Sigmoid colon (tissue), 7 donors: Measurements from ENCODE around the gene OPN4. TPM values are rescaled to one million over a fixed set of nuclear protein-coding genes. Genes with fewer than 3 reads are reported as not detected.

Experiments
- DNase-seq: peaks from one replicate; pipeline ENCODE4 v3.0.0-alpha.2; 2019
- H3K27ac ChIP-seq, 4 donors: fragments of 200-600 bp; sonication (generic); one replicate each; pipeline ENCODE4 v1.5.1; 2016 to 2019; ENCODE audit warnings: mild to moderate bottlenecking in 1 of 4
- H3K27me3 ChIP-seq, 3 donors: fragments of 200-600 bp; sonication (generic); one replicate each; pipeline ENCODE4 v1.5.1; 2019; ENCODE audit warnings: mild to moderate bottlenecking in 1 of 3
- H3K36me3 ChIP-seq, 4 donors: fragments of 200-600 bp; sonication (generic); one replicate each; pipeline ENCODE4 v1.5.1; 2016 to 2019
- H3K4me1 ChIP-seq, 4 donors: fragments of 200-600 bp; sonication (generic); one replicate each; pipeline ENCODE4 v1.5.1; 2017 to 2019
- H3K4me3 ChIP-seq, 4 donors: fragments of 200-600 bp; sonication (generic); one replicate each; pipeline ENCODE4 v1.5.1; 2017 to 2019; ENCODE audit warnings: mild to moderate bottlenecking in 2 of 4, moderate library complexity in 1 of 4
- H3K9me3 ChIP-seq, 4 donors: fragments of 200-600 bp in 3 of 4; sonication (generic) in 3 of 4; one replicate each; pipeline versions ENCODE4 v1.5.1 to v1.6.1; 2013 to 2019
- EP300 ChIP-seq, 4 donors: sonication (generic); formaldehyde crosslinking; IDR thresholded peaks; one replicate each; pipeline ENCODE4 v1.6.1; 2017; ENCODE audit warnings: antibody characterized with exemption in 4 of 4
- POLR2A ChIP-seq, 2 donors: fragments of 450-650 bp; IDR thresholded peaks; one replicate each; pipeline ENCODE4 v1.6.1; 2016; ENCODE audit warnings: antibody characterized with exemption in 2 of 2, mild to moderate bottlenecking in 2 of 2, moderate library complexity in 2 of 2
- POLR2AphosphoS5 ChIP-seq, 4 donors: sonication (generic); formaldehyde crosslinking; IDR thresholded peaks; one replicate each; pipeline ENCODE4 v1.6.1; 2017; ENCODE audit warnings: antibody characterized with exemption in 4 of 4
- WGBS, 2 donors: extraction: QIAGEN DNeasy Blood & Tissue Kit; methylation state at CpG; one replicate each; pipeline ENCODE4 v1.1.7; 2013; 5-methylcytosine and 5-hydroxymethylcytosine counted together
- intact Hi-C: fragments of 100-400 bp; cut with DNase I; formaldehyde crosslinking; loops from one replicate; pipeline ENCODE4 v1.15.1; 2023
- polyA plus RNA-seq, 3 donors: library from polyadenylated mRNA; stranded (reverse); fragments of 200-250 nt; gene quantifications; one replicate each; pipeline ENCODE4 v1.2.3, GENCODE V29; 2013
- total RNA-seq, 4 donors: library from RNA; depleted of rRNA; stranded (reverse); fragments of >200 nt; gene quantifications; one replicate each; pipeline ENCODE4 v1.1.0, GENCODE V29; 2016
- TF ChIP-seq, protein P1 (sequence below), 4 experiments: fragments of 450-650 bp in 3 of 4; fragments of 200-600 bp in 1 of 4; IDR thresholded peaks; one replicate each; pipeline ENCODE4 v1.5.1; 2016 to 2019; ENCODE audit warnings: antibody characterized with exemption in 4 of 4, mild to moderate bottlenecking in 3 of 4, moderate library complexity in 2 of 4
- donor health status: healthy with polysubstance abuse.
- donor health status: Bipolar disorder and iron deficiency.
- donor health status: healthy.

The OPN4 gene
- total and polyA plus RNA-seq, 7 donors: 0.04 TPM; not detected in 6

DNA sequence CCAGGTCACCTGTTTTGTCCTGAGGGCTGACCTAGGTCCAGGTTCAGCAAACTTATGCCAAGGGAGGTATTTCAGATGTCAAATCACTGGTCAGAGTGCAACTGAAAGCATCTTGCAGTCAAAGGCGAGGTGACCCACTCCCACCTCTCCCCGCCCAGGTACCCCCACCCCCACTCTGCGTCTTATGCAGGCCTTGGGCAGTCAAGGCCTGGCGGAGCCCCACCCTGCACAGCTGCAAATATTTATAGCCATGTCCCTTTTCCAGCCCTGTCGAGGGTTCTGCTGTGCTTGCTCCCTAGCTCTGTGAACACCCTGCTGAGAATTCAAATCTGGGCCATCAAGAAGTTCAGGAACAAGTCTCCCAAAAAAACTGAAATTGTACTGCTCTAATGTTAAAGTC is 61.5 kb downstream of the OPN4 start:
- peak; percentile 27 for DNase-seq
- H3K9me3 ChIP-seq: no peaks in the 10 kb centered on the region
- TF ChIP-seq EP300 (IDR thresholded peaks at IDR 0.05): no peak
- TF ChIP-seq, protein P1, sequence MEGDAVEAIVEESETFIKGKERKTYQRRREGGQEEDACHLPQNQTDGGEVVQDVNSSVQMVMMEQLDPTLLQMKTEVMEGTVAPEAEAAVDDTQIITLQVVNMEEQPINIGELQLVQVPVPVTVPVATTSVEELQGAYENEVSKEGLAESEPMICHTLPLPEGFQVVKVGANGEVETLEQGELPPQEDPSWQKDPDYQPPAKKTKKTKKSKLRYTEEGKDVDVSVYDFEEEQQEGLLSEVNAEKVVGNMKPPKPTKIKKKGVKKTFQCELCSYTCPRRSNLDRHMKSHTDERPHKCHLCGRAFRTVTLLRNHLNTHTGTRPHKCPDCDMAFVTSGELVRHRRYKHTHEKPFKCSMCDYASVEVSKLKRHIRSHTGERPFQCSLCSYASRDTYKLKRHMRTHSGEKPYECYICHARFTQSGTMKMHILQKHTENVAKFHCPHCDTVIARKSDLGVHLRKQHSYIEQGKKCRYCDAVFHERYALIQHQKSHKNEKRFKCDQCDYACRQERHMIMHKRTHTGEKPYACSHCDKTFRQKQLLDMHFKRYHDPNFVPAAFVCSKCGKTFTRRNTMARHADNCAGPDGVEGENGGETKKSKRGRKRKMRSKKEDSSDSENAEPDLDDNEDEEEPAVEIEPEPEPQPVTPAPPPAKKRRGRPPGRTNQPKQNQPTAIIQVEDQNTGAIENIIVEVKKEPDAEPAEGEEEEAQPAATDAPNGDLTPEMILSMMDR (IDR thresholded peaks at IDR 0.05): no peak
- TF ChIP-seq POLR2AphosphoS5 (IDR thresholded peaks at IDR 0.05): no peak
- no peak for TF ChIP-seq POLR2A (IDR thresholded peaks at IDR 0.05)
- 37 to 74% methylated on average over 5 of the region's 5 CpGs for WGBS, 2 donors
- peaks cover 0 to 16% (median 8%) of the 10 kb centered on the region in 4 donors for H3K36me3 ChIP-seq
- peaks cover 0 to 13% (median 13%) of the 10 kb centered on the region in 4 donors for H3K4me1 ChIP-seq
- no peaks in the 10 kb centered on the region for H3K27me3 ChIP-seq
- no peak overlapping the region for H3K4me3 ChIP-seq
- peak overlapping the region in 3 of 4 donors; percentile 32 to 99 (median 46) for H3K27ac ChIP-seq
- intact Hi-C loops: no loop called here

Other genes starting within 250 kb of the OPN4 start
- 10 to 100 TPM; 33.8 to 44.2 (median 37.0) TPM for gene WAPL, start 132.8 kb upstream of the OPN4 start, total RNA-seq
- 10 to 100 TPM; 15.0 to 18.8 (median 17.6) TPM for gene WAPL, start 132.8 kb upstream of the OPN4 start, polyA plus RNA-seq
- 10 to 100 TPM; 13.2 to 42.1 (median 22.4) TPM for gene LDB3, start 14.0 kb downstream of the OPN4 start, total RNA-seq
- gene LDB3, start 14.0 kb downstream of the OPN4 start, polyA plus RNA-seq: 1 to 10 TPM; 1.2 to 1.9 (median 1.8) TPM
- gene BMPR1A, start 102.1 kb downstream of the OPN4 start, total RNA-seq: 100 to 1,000 TPM in 3 of 4 donors, 10 to 100 TPM in 1; 84.2 to 145 (median 120) TPM
- gene BMPR1A, start 102.1 kb downstream of the OPN4 start, polyA plus RNA-seq: 10 to 100 TPM in 1 of 3 donors, 1 to 10 TPM in 2; 5.5 to 16.1 (median 7.8) TPM